IPS-18c (cell line): ENCODE results near the gene NDUFA6.
A peak's percentile ranks its signal among the peaks of the same experiment; 100 is the strongest.
"Not testable (repeated sequence)": the region's sequence is repeated elsewhere in the genome, so short reads cannot be mapped to it uniquely, and the experiment has no call there.

Experiments used
- H3K4me3 ChIP-seq: 2 replicates; pipeline ENCODE4 v1.7.0; 2013; ENCODE audit warnings: low read depth, mild to moderate bottlenecking, low read length, moderate library complexity; ENCODE audit not compliant: insufficient read depth
- H3K9me3 ChIP-seq: one replicate; pipeline ENCODE4 v1.6.1; 2013; ENCODE audit warnings: mild to moderate bottlenecking, low read length, moderate library complexity; ENCODE audit not compliant: control insufficient read depth, insufficient read depth

The NDUFA6 gene

GRCh38 chr22:42077486-42078125 lies 13.0 kb downstream of the NDUFA6 start:
- Histone ChIP-seq H3K9me3 (no peaks in the 10 kb centered on the region), H3K4me3 (no peak overlapping the region)

DNA sequence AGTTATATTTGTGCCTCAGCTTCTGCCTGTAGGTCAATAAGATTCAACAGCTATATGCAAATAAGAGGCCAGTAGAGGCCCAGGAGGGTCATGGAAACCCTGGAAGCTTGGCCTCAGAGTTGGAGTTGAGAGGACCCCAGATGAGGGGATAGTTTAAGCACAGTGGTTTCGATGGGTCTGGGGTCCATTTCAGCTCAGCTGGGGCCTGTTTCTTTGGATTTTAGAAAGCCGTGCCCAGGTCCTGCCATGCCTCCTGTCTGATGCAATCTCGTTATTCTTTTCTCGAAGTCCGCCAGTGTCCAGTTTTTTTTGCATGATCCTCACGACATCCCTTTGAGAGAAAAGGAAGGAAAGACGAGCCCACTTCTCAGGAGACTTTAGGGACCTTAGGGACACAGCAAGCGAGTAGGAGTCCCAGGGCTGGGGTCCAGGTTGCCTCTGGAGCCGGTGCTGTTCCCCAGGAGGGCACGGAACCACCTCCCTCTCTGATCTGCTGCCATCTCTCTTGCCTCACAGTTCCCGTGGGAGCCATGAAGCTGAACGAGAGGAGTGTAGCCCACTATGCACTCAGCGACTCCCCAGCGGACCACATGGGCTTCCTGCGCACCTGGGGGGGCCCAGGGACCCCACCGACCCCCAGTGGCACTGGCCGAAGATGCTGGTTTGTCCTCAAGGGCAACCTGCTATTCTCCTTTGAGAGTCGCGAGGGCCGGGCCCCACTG lies 13.6 kb downstream of the NDUFA6 start:
- H3K9me3 ChIP-seq = no peaks in the 10 kb centered on the region

DNA sequence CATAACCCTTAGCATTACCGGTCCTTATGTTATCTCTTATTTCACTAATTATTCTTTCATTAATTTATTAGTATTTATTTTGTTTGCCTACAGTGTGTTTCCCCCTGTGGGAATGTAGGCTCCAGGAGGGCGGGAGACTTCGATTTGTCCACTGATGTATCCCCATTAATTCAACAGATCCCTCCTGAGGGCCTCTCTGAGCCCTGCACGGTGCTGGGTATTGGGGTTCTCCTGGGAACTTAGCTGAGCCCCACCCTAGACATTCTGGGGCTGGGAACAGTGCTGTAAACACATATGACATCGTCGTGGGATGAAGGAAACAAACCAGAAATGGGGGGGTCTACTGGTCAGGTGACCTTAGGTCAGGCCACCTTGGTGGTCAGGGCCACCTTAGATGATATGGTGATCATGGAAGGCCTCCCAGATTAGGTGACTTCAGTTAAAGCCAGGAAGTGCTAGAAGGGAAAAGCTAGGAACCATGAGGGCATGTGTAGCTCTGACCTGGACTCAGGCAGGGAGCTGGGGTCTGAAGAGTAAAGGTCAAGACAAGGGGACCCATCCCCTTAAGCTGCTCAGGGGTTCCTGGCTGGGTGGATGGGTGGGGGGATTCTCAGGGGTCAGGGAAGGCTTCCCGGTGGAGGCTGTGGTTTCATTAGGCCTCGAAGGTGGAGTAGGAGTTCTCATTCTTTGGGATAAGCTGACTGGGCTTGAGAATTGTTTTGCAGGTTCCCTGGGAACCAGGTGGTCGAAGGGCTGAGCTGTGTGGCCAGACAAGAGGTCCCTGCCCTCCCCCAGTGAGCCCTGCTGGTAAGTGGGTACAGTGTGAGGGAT lies 15.5 kb downstream of the NDUFA6 start:
- H3K4me3 ChIP-seq = no peak overlapping the region
- H3K9me3 ChIP-seq = no peaks in the 10 kb centered on the region

More for the DNA sequence above, 13.6 kb downstream of the NDUFA6 start:
- H3K4me3 ChIP-seq = no peak overlapping the region

DNA sequence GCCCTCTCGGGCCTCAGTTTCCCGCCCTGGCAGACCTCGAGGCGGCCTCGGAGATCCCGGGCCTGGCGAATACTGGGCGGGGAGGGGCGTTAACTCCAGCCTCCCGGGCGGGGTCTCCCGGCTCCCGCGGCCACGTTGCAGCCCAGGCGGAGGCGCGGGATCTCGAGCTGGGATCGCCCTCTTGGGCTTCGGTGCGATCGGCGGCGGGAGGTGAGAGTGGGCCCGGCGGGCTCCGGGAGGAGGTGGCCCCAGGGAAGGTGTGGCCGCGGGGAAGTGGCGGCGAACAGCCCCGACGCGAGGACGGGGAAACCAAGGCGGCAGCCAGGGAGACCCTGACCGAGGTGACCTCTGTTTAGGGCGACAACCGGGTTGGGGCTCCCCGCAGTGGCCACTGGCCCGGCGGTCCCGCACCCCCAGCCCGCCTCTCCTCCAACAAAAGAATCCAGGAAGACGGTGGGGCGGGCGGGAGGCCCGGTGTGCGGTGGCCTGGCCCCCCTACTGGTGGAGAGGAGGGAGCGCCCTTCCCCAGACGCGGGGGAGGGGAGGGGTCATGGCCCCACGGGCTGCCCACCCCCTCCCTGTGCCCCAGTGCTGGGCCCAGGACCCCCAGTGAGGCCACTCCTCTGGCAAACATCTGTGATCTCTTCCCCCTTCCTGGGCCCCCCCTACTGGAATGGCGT lies 16.3 kb downstream of the NDUFA6 start, which contains the start of gene PHETA2:
Gene PHETA2 (plus strand): TSS at position 117 of the 680 bp plus-strand sequence. CDS start 3,046 bp downstream, outside the sequence.
- Histone ChIP-seq H3K9me3 (no peaks in the 10 kb centered on the region), H3K4me3 (peak within 1 kb of the TSS; percentile 43; the same call in 1 of the 2 replicates)

- Histone ChIP-seq H3K9me3 (no peaks in the 10 kb centered on the region), H3K4me3 (no peak overlapping the region)
Observed at GRCh38 chr22:42073621-42074041, 16.9 kb downstream of the NDUFA6 start.

- Histone ChIP-seq H3K4me3 (no peak overlapping the region), H3K9me3 (no peaks in the 10 kb centered on the region)
Observed at GRCh38 chr22:42072606-42073330, 17.8 kb downstream of the NDUFA6 start.

- 0 out of 2 replicates have a peak overlapping the region, but pooled peaks have one; percentile 70 for H3K4me3 ChIP-seq
- H3K9me3 ChIP-seq = not testable (repeated sequence)
Observed at GRCh38 chr22:42071508-42071907, 19.1 kb downstream of the NDUFA6 start.

GRCh38 chr22:42070517-42071422 lies 19.8 kb downstream of the NDUFA6 start, which contains the start of gene NAGA:
TSS of gene NAGA (minus strand) at chr22:42070812. CDS start at chr22:42070297, 515 bp downstream.
- peak within 1 kb of the TSS; percentile 70 for H3K4me3 ChIP-seq

GRCh38 chr22:42069801-42070516 lies 20.6 kb downstream of the NDUFA6 start:
- Histone ChIP-seq H3K9me3 (no peaks in the 10 kb centered on the region), H3K4me3 (peak overlapping the region; percentile 70)

More at GRCh38 chr22:42070517-42071422, 19.8 kb downstream of the NDUFA6 start, which contains the start of gene NAGA:
- H3K9me3 ChIP-seq = no peaks in the 10 kb centered on the region

GRCh38 chr22:42068291-42068690 lies 22.3 kb downstream of the NDUFA6 start:
- no peak overlapping the region for H3K4me3 ChIP-seq
- H3K9me3 ChIP-seq = no peaks in the 10 kb centered on the region

- Histone ChIP-seq H3K4me3 (no peak overlapping the region), H3K9me3 (no peaks in the 10 kb centered on the region)
Observed at GRCh38 chr22:42067671-42068251, 22.8 kb downstream of the NDUFA6 start.

DNA sequence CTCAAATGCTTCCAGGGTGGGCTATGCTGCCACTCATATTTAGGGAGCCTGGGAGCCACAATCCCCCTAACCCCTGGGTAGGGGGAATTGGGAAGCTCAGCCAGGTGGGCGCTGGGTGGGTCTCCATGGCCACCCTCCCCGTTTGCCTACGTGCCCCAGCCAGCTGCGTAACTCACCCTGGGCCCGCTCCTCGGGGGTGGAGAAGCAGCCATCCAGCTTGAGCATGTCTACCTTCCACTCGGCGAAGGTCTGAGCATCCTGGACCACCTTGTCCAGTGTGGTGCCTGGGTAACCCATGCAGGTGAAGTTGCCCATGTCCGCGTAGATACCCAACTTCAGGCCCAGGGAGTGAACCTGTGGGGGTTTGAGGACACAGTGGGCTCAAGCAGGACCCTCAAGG lies 23.6 kb downstream of the NDUFA6 start:
- Histone ChIP-seq H3K9me3 (no peaks in the 10 kb centered on the region), H3K4me3 (no peak overlapping the region)

DNA sequence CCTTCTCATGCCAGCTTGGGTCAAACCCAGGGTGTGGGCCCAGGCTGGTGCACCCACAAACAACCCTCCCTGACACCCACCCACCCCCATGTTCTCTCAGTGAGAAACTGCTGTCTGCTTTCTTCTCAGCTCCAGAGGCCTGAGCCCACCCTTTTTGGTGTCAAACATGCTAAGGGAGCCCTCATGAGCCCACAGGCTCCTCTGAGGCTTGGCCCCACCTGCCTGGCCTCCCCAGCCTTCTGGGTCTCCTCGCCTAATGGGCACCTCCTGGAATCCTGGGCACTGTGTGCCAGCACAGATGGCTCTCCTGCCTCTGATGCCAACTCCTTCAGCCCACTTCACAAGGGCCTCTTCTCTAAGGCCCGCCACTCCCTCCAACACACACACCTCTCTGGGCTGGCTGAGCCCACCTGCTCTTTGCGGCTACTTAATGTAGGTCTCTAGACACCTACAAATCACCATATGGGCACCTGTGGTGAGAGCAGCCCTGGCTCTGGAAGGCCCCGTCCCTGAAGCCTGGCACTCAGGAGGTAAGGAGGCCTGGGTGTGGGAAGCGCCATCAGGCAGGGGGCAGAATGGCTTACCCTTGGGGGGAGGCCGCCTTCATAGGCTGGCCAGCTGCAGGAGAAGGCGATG lies 24.3 kb downstream of the NDUFA6 start:
- Histone ChIP-seq H3K9me3 (no peaks in the 10 kb centered on the region), H3K4me3 (no peak overlapping the region)

GRCh38 chr22:42065438-42066125 lies 25.0 kb downstream of the NDUFA6 start:
- Histone ChIP-seq H3K9me3 (no peaks in the 10 kb centered on the region), H3K4me3 (no peak overlapping the region; the same call in 1 of the 2 replicates)
